Endometrium (tissue), 2 donors: Measurements from ENCODE around the gene SLC6A8.
"Not testable (repeated sequence)": the region's sequence is repeated elsewhere in the genome, so short reads cannot be mapped to it uniquely, and the experiment has no call there.

ENCODE experiments used
- FAIRE-seq: peaks from 2 replicates; lab custom pipeline; 2012; peaks lifted over from hg19 to GRCh38; lab: Jason Lieb, UNC
- donor health status: control.
- donor health status: control.

Gene SLC6A8

GRCh38 chrX:153693216-153694086 lies 5.7 kb downstream of the SLC6A8 start:
- no peak for FAIRE-seq

GRCh38 chrX:153694256-153694655 lies 6.5 kb downstream of the SLC6A8 start:
- not testable (repeated sequence) for FAIRE-seq

GRCh38 chrX:153694687-153695270 lies 7.1 kb downstream of the SLC6A8 start:
- FAIRE-seq, result no peak

GRCh38 chrX:153696100-153696499 lies 8.4 kb downstream of the SLC6A8 start:
- FAIRE-seq, result no peak

- not testable (repeated sequence) for FAIRE-seq
These were observed 8.8 kb downstream of the SLC6A8 start for GRCh38 chrX:153696538-153696937.

- not testable (repeated sequence) for FAIRE-seq
These were observed 9.4 kb downstream of the SLC6A8 start for GRCh38 chrX:153696986-153697722.

GRCh38 chrX:153697924-153698865 lies 10.5 kb downstream of the SLC6A8 start:
- FAIRE-seq, result no peak

- FAIRE-seq, result not testable (repeated sequence)
These were observed 11.6 kb downstream of the SLC6A8 start for GRCh38 chrX:153699210-153699783.

- not testable (repeated sequence) for FAIRE-seq
These were observed 12.2 kb downstream of the SLC6A8 start for GRCh38 chrX:153699784-153700371.

- FAIRE-seq, result no peak
These were observed 12.7 kb downstream of the SLC6A8 start for GRCh38 chrX:153700376-153700945.

GRCh38 chrX:153700967-153701366 lies 13.2 kb downstream of the SLC6A8 start:
- no peak for FAIRE-seq

GRCh38 chrX:153701706-153702105 lies 14.0 kb downstream of the SLC6A8 start:
- no peak for FAIRE-seq

- FAIRE-seq, result no peak
These were observed 14.8 kb downstream of the SLC6A8 start for GRCh38 chrX:153702336-153703035.

- FAIRE-seq, result no peak
These were observed 15.3 kb downstream of the SLC6A8 start for GRCh38 chrX:153703036-153703370.

GRCh38 chrX:153704021-153704526 lies 16.3 kb downstream of the SLC6A8 start:
- no peak for FAIRE-seq

- not testable (repeated sequence) for FAIRE-seq
These were observed 17.1 kb downstream of the SLC6A8 start for GRCh38 chrX:153704631-153705402.

GRCh38 chrX:153705403-153706060 lies 17.8 kb downstream of the SLC6A8 start:
- FAIRE-seq, result not testable (repeated sequence)

- FAIRE-seq, result no peak
These were observed 19.1 kb downstream of the SLC6A8 start for GRCh38 chrX:153706799-153707198.
